HFFc6 (cell line): ENCODE measurements around the gene OLIG2. TPM values are rescaled to one million over a fixed set of nuclear protein-coding genes. Genes with fewer than 3 reads are reported as not detected.

Experiments used
- DNase-seq: peaks from one replicate; pipeline ENCODE4 v3.0.0-alpha.2; 2018
- H3K27ac Mint-ChIP-seq: 2 replicates; pipeline ENCODE4 v1.8.0; 2020; ENCODE audit warnings: mild to moderate bottlenecking, mixed read lengths
- H3K27me3 Mint-ChIP-seq: 2 replicates; pipeline ENCODE4 v1.8.0; 2021; ENCODE audit warnings: mild to moderate bottlenecking, moderate library complexity, mixed read lengths; ENCODE audit not compliant: insufficient read depth
- H3K36me3 Mint-ChIP-seq: 2 replicates; pipeline ENCODE4 v1.8.0; 2021; ENCODE audit warnings: low read depth, mixed read lengths
- H3K4me1 Mint-ChIP-seq: 2 replicates; pipeline ENCODE4 v1.8.0; 2020; ENCODE audit warnings: low read depth, mixed read lengths
- H3K4me3 Mint-ChIP-seq: 2 replicates; pipeline ENCODE4 v1.8.0; 2020; ENCODE audit warnings: mild to moderate bottlenecking, moderate library complexity, mixed read lengths
- H3K9me3 Mint-ChIP-seq: 2 replicates; pipeline ENCODE4 v1.8.0; 2020; ENCODE audit warnings: mild to moderate bottlenecking, mixed read lengths
- CTCF ChIP-seq: fragments of 200-600 bp; sonication (generic); IDR thresholded peaks from 2 replicates; pipeline ENCODE4 v1.5.0; 2021; ENCODE audit warnings: antibody characterized with exemption, mild to moderate bottlenecking
- total RNA-seq, 6 experiments: library from RNA; stranded (reverse); fragmentation: NEBNext Ultra II Directional; extraction: Animal tissue kit (Norgen Biotek cat#: 25700); gene quantifications; 2 replicates in 1 of 6; 3 replicates in 5 of 6; pipeline ENCODE4 v1.2.3, GENCODE V29; 2021

The OLIG2 gene
- total RNA-seq, 6 experiments from 2014 or later, result not detected

GRCh38 chr21:33067457-33067856 lies 41.7 kb downstream of the OLIG2 start:
- Mint-ChIP-seq H3K4me3 (no peak overlapping the region), H3K36me3 (peaks cover 7% of the 10 kb centered on the region), H3K27ac (no peak overlapping the region), H3K9me3 (peaks cover 8% of the 10 kb centered on the region), H3K27me3 (peaks cover 67% of the 10 kb centered on the region), H3K4me1 (peaks cover 10% of the 10 kb centered on the region)
- no peak for DNase-seq
- no peak for TF ChIP-seq CTCF

- Mint-ChIP-seq H3K9me3 (peaks cover 8% of the 10 kb centered on the region), H3K27me3 (peaks cover 67% of the 10 kb centered on the region), H3K4me1 (peaks cover 10% of the 10 kb centered on the region), H3K4me3 (no peak overlapping the region), H3K36me3 (peaks cover 7% of the 10 kb centered on the region), H3K27ac (no peak overlapping the region)
- DNase-seq, result no peak
- no peak for TF ChIP-seq CTCF
Measured at GRCh38 chr21:33069243-33069642, 43.5 kb downstream of the OLIG2 start.

- Mint-ChIP-seq H3K27ac (no peak overlapping the region), H3K36me3 (peaks cover 7% of the 10 kb centered on the region), H3K9me3 (peaks cover 8% of the 10 kb centered on the region), H3K4me1 (peaks cover 10% of the 10 kb centered on the region), H3K27me3 (peaks cover 67% of the 10 kb centered on the region), H3K4me3 (no peak overlapping the region)
- no peak for TF ChIP-seq CTCF
- DNase-seq, result no peak
Measured at GRCh38 chr21:33069645-33069993, 43.9 kb downstream of the OLIG2 start.

GRCh38 chr21:33069994-33070743 lies 44.4 kb downstream of the OLIG2 start, which contains the start of gene OLIG1:
Gene OLIG1, plus strand, starts transcription at chr21:33070141. Its CDS starts 106 bp downstream, at chr21:33070247.
- peaks cover 68% of the 10 kb centered on the region for H3K27me3 Mint-ChIP-seq
- H3K4me1 Mint-ChIP-seq, result peaks cover 10% of the 10 kb centered on the region
- H3K27ac Mint-ChIP-seq, result no peak within 1 kb of the TSS
- peaks cover 7% of the 10 kb centered on the region for H3K36me3 Mint-ChIP-seq
- TF ChIP-seq CTCF, result no peak
- peaks cover 8% of the 10 kb centered on the region for H3K9me3 Mint-ChIP-seq
- no peak for DNase-seq
- no peak within 1 kb of the TSS for H3K4me3 Mint-ChIP-seq

- no peak for TF ChIP-seq CTCF
- DNase-seq, result no peak
- H3K9me3 Mint-ChIP-seq, result peaks cover 8% of the 10 kb centered on the region
- peaks cover 10% of the 10 kb centered on the region for H3K4me1 Mint-ChIP-seq
- H3K4me3 Mint-ChIP-seq, result no peak overlapping the region
- H3K27me3 Mint-ChIP-seq, result peaks cover 67% of the 10 kb centered on the region
- peaks cover 7% of the 10 kb centered on the region for H3K36me3 Mint-ChIP-seq
- no peak overlapping the region for H3K27ac Mint-ChIP-seq
Measured at GRCh38 chr21:33070744-33070997, 44.9 kb downstream of the OLIG2 start.
